WTC11 (cell line): ENCODE data around the gene GLT1D1. TPM values are rescaled to one million over a fixed set of nuclear protein-coding genes. Genes with fewer than 3 reads are reported as not detected.
"Not testable (repeated sequence)": the region's sequence is repeated elsewhere in the genome, so short reads cannot be mapped to it uniquely, and the experiment has no call there.

Source experiments
- ATAC-seq: fragments of 200-7000 bp; cut with Tn5 transposase; 2 replicates; pipeline ENCODE4 v1.10.0; 2021; ENCODE audit warnings: mild to moderate bottlenecking, moderate library complexity
- CTCF ChIA-PET: fragments of 300-600 bp; sonication (Branson Sonifier 250); formaldehyde crosslinking; loops from one replicate; lab custom pipeline; 2021; ENCODE audit warnings: antibody characterized with exemption; lab: Charles Lee
- POLR2A ChIA-PET: fragments of 350-600 bp; sonication (Branson Sonifier 250); formaldehyde crosslinking; loops from one replicate; lab custom pipeline; 2021; ENCODE audit warnings: antibody characterized with exemption; lab: Charles Lee
- DNase-seq: peaks from one replicate; pipeline ENCODE4 v3.0.0; 2021; ENCODE audit warnings: low spot score
- H3K27ac Mint-ChIP-seq: 2 replicates; pipeline ENCODE4 v1.8.0; 2021; ENCODE audit warnings: mixed read lengths
- H3K27me3 Mint-ChIP-seq: 2 replicates; pipeline ENCODE4 v1.8.0; 2021; ENCODE audit warnings: low read depth, mild to moderate bottlenecking, moderate library complexity, mixed read lengths
- H3K36me3 Mint-ChIP-seq: 2 replicates; pipeline ENCODE4 v1.8.0; 2021; ENCODE audit warnings: mixed read lengths
- H3K4me1 Mint-ChIP-seq: 2 replicates; pipeline ENCODE4 v1.8.0; 2022; ENCODE audit warnings: mixed read lengths
- H3K4me3 Mint-ChIP-seq: 2 replicates; pipeline ENCODE4 v1.8.0; 2021; ENCODE audit warnings: mild to moderate bottlenecking, moderate library complexity, mixed read lengths
- H3K9me3 Mint-ChIP-seq: 2 replicates; pipeline ENCODE4 v1.8.0; 2021; ENCODE audit warnings: mixed read lengths
- ATF1 ChIP-seq: sonication (generic); formaldehyde crosslinking; IDR thresholded peaks from 2 replicates; pipeline ENCODE4 v1.8.1; 2023; ENCODE audit warnings: mild to moderate bottlenecking, moderate library complexity, missing genetic modification reagents
- FOXK1 ChIP-seq: sonication (generic); formaldehyde crosslinking; IDR thresholded peaks from 2 replicates; pipeline ENCODE4 v1.8.0; 2022; ENCODE audit warnings: mild to moderate bottlenecking, moderate library complexity, missing genetic modification reagents
- IRF1 ChIP-seq: sonication (generic); formaldehyde crosslinking; IDR thresholded peaks from 2 replicates; pipeline ENCODE4 v1.8.0; 2023; ENCODE audit warnings: missing genetic modification reagents
- JUN ChIP-seq: sonication (generic); formaldehyde crosslinking; IDR thresholded peaks from 2 replicates; pipeline ENCODE4 v1.8.0; 2023; ENCODE audit warnings: mild to moderate bottlenecking, missing genetic modification reagents
- MYBL2 ChIP-seq: sonication (generic); formaldehyde crosslinking; IDR thresholded peaks from 2 replicates; pipeline ENCODE4 v1.8.1; 2023; ENCODE audit warnings: mild to moderate bottlenecking, moderate library complexity, missing genetic modification reagents
- NFATC4 ChIP-seq: fragments of 250-450 bp; sonication (Bioruptor Pico); IDR thresholded peaks from 2 replicates; pipeline ENCODE4 v1.9.0; 2021; ENCODE audit warnings: mild to moderate bottlenecking
- OVOL2 ChIP-seq: fragments of 250-450 bp; sonication (Bioruptor Pico); IDR thresholded peaks from 2 replicates; pipeline ENCODE4 v1.9.0; 2021; ENCODE audit warnings: mild to moderate bottlenecking, borderline replicate concordance
- SMAD3 ChIP-seq: sonication (generic); formaldehyde crosslinking; IDR thresholded peaks from 2 replicates; pipeline ENCODE4 v1.8.0; 2022; ENCODE audit warnings: missing genetic modification reagents, mild to moderate bottlenecking, borderline replicate concordance
- SOX15 ChIP-seq: fragments of 250-450 bp; sonication (Bioruptor Pico); IDR thresholded peaks from 2 replicates; pipeline ENCODE4 v1.9.0; 2021; ENCODE audit warnings: mild to moderate bottlenecking
- ZNF219 ChIP-seq: sonication (generic); formaldehyde crosslinking; IDR thresholded peaks from 2 replicates; pipeline ENCODE4 v1.8.0; 2023; ENCODE audit warnings: missing genetic modification reagents, mild to moderate bottlenecking, borderline replicate concordance
- ZNF232 ChIP-seq: sonication (generic); formaldehyde crosslinking; IDR thresholded peaks from 2 replicates; pipeline ENCODE4 v1.8.0; 2022; ENCODE audit warnings: mild to moderate bottlenecking, missing genetic modification reagents
- ZNF396 ChIP-seq: fragments of 250-450 bp; sonication (Bioruptor Pico); IDR thresholded peaks from 2 replicates; pipeline ENCODE4 v1.8.0; 2021; ENCODE audit warnings: mild to moderate bottlenecking, moderate library complexity, borderline replicate concordance
- total RNA-seq: library from RNA; stranded (reverse); gene quantifications from 3 replicates; pipeline ENCODE4 v1.2.3, GENCODE V29; 2021
- TF ChIP-seq, protein P1 (sequence below): sonication (generic); formaldehyde crosslinking; IDR thresholded peaks from 2 replicates; pipeline ENCODE4 v1.8.1; 2023; ENCODE audit warnings: mild to moderate bottlenecking, missing genetic modification reagents
- TF ChIP-seq, protein P2 (sequence below): sonication (generic); formaldehyde crosslinking; IDR thresholded peaks from 2 replicates; pipeline ENCODE4 v1.8.0; 2022; ENCODE audit warnings: missing genetic modification reagents
- TF ChIP-seq, protein P3 (sequence below): fragments of 250-450 bp; sonication (Bioruptor Pico); IDR thresholded peaks from 2 replicates; pipeline ENCODE4 v1.9.0; 2021; ENCODE audit warnings: moderate library complexity, mild to moderate bottlenecking, inconsistent platforms, borderline replicate concordance

Gene GLT1D1
- total RNA-seq, 1 experiment from 2014 or later: 1.5 TPM

- H3K4me1 Mint-ChIP-seq: no peaks in the 10 kb centered on the region
- H3K4me3 Mint-ChIP-seq: no peak overlapping the region
- DNase-seq (no peak), ATAC-seq (no peak)
- H3K27ac Mint-ChIP-seq: no peak overlapping the region
- POLR2A ChIA-PET: no interaction called here
- peaks cover 23% of the 10 kb centered on the region for H3K36me3 Mint-ChIP-seq
- CTCF ChIA-PET: no interaction called here
- H3K27me3 Mint-ChIP-seq: peaks cover 11% of the 10 kb centered on the region
- H3K9me3 Mint-ChIP-seq: peaks cover 32% of the 10 kb centered on the region
- no peak for TF ChIP-seq ATF1 (CRISPR knock-in tag)
- TF ChIP-seq, protein P1, sequence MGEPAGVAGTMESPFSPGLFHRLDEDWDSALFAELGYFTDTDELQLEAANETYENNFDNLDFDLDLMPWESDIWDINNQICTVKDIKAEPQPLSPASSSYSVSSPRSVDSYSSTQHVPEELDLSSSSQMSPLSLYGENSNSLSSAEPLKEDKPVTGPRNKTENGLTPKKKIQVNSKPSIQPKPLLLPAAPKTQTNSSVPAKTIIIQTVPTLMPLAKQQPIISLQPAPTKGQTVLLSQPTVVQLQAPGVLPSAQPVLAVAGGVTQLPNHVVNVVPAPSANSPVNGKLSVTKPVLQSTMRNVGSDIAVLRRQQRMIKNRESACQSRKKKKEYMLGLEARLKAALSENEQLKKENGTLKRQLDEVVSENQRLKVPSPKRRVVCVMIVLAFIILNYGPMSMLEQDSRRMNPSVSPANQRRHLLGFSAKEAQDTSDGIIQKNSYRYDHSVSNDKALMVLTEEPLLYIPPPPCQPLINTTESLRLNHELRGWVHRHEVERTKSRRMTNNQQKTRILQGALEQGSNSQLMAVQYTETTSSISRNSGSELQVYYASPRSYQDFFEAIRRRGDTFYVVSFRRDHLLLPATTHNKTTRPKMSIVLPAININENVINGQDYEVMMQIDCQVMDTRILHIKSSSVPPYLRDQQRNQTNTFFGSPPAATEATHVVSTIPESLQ: no peak
- TF ChIP-seq OVOL2 (CRISPR knock-in tag): no peak
- TF ChIP-seq MYBL2: no peak
- TF ChIP-seq NFATC4: no peak
- no peak for TF ChIP-seq SOX15
- TF ChIP-seq, protein P2, sequence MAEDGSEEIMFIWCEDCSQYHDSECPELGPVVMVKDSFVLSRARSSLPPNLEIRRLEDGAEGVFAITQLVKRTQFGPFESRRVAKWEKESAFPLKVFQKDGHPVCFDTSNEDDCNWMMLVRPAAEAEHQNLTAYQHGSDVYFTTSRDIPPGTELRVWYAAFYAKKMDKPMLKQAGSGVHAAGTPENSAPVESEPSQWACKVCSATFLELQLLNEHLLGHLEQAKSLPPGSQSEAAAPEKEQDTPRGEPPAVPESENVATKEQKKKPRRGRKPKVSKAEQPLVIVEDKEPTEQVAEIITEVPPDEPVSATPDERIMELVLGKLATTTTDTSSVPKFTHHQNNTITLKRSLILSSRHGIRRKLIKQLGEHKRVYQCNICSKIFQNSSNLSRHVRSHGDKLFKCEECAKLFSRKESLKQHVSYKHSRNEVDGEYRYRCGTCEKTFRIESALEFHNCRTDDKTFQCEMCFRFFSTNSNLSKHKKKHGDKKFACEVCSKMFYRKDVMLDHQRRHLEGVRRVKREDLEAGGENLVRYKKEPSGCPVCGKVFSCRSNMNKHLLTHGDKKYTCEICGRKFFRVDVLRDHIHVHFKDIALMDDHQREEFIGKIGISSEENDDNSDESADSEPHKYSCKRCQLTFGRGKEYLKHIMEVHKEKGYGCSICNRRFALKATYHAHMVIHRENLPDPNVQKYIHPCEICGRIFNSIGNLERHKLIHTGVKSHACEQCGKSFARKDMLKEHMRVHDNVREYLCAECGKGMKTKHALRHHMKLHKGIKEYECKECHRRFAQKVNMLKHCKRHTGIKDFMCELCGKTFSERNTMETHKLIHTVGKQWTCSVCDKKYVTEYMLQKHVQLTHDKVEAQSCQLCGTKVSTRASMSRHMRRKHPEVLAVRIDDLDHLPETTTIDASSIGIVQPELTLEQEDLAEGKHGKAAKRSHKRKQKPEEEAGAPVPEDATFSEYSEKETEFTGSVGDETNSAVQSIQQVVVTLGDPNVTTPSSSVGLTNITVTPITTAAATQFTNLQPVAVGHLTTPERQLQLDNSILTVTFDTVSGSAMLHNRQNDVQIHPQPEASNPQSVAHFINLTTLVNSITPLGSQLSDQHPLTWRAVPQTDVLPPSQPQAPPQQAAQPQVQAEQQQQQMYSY (CRISPR knock-in tag): no peak
- no peak for TF ChIP-seq ZNF232 (CRISPR knock-in tag)
- no peak for TF ChIP-seq SMAD3 (CRISPR knock-in tag)
- no peak for TF ChIP-seq ZNF219
- TF ChIP-seq IRF1 (CRISPR knock-in tag): no peak
Observed at GRCh38 chr12:128848371-128848770, 4.9 kb upstream of the GLT1D1 start.

DNA sequence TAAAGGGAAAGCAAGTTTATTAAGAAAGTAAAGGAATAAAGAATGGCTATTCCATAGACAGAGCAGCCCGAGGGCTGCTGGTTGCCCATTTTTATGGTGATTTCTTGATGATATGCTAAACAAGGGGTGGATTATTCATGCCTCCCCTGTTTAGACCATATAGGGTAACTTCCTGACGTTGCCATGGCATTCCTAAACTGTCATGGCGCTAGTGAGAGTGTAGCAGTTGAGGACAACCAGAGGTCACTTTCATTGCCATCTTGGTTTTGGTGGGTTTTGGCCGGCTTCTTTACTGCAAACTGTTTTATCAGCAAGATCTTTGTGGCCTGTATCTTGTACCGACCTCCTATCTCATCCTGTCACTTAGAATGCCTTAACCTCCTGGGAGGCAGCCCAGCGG lies 3.5 kb upstream of the GLT1D1 start:
- DNase-seq, ATAC-seq, H3K27ac Mint-ChIP-seq, H3K4me1 Mint-ChIP-seq, POLR2A ChIA-PET, CTCF ChIA-PET, H3K4me3 Mint-ChIP-seq: not testable (repeated sequence)
- peaks cover 30% of the 10 kb centered on the region for H3K36me3 Mint-ChIP-seq
- H3K9me3 Mint-ChIP-seq: peaks cover 31% of the 10 kb centered on the region
- H3K27me3 Mint-ChIP-seq: peaks cover 20% of the 10 kb centered on the region

- ChIA-PET POLR2A (no interaction called here), CTCF (no interaction called here)
- Mint-ChIP-seq H3K9me3 (peaks cover 31% of the 10 kb centered on the region), H3K4me3 (no peak overlapping the region), H3K27me3 (peaks cover 21% of the 10 kb centered on the region), H3K4me1 (no peaks in the 10 kb centered on the region), H3K27ac (no peak overlapping the region), H3K36me3 (peaks cover 31% of the 10 kb centered on the region)
- ATAC-seq (no peak), DNase-seq (no peak)
- TF ChIP-seq FOXK1 (CRISPR knock-in tag): no peak
- no peak for TF ChIP-seq ZNF219
- TF ChIP-seq, protein P3, sequence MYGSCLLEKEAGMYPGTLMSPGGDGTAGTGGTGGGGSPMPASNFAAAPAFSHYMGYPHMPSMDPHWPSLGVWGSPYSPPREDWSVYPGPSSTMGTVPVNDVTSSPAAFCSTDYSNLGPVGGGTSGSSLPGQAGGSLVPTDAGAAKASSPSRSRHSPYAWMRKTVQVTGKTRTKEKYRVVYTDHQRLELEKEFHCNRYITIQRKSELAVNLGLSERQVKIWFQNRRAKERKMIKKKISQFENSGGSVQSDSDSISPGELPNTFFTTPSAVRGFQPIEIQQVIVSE (CRISPR knock-in tag): no peak
- TF ChIP-seq JUN (CRISPR knock-in tag): no peak
- no peak for TF ChIP-seq ZNF396 (CRISPR knock-in tag)
Observed at GRCh38 chr12:128850400-128850799, 2.9 kb upstream of the GLT1D1 start.

DNA sequence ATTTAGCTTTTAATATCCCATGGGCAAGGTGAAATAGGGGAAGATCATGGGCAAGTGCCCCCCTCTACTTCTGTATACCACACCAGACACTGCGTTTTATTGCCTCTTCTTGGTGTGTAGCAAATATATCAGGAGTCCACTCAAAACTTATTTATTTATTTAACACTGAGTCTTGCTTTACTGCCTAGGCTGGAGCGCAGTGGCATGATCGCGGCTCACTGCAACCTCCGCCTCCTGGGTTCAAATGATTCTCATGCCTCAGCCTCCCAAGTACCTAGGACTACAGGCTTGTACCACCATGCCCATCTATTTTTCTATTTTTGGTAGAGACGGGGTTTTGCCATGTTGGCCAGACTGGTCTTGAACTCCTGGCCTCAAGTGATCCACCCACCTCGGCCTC lies 1.8 kb upstream of the GLT1D1 start:
- H3K27me3 Mint-ChIP-seq: peaks cover 21% of the 10 kb centered on the region
- DNase-seq, H3K4me3 Mint-ChIP-seq, POLR2A ChIA-PET, H3K4me1 Mint-ChIP-seq, ATAC-seq, CTCF ChIA-PET, H3K27ac Mint-ChIP-seq: not testable (repeated sequence)
- peaks cover 36% of the 10 kb centered on the region for H3K36me3 Mint-ChIP-seq
- peaks cover 35% of the 10 kb centered on the region for H3K9me3 Mint-ChIP-seq
